Neural cell (in vitro differentiated cells): ENCODE results near the gene TOR4A. TPM values are rescaled to one million over a fixed set of nuclear protein-coding genes. Genes with fewer than 3 reads are reported as not detected.

Experiments used
- H2AFZ ChIP-seq: fragments of 200-600, 300-800 bp; sonication (generic), shearing (Covaris generic); 2 replicates; pipeline ENCODE4 v1.6.0; 2014; ENCODE audit warnings: low read depth, mild to moderate bottlenecking, antibody characterized with exemption, low read length, moderate library complexity
- H3F3A ChIP-seq: fragments of 200-600 bp; shearing (Covaris generic); 2 replicates; pipeline ENCODE4 v1.6.1; 2016; ENCODE audit warnings: mild to moderate bottlenecking, moderate library complexity, mixed read lengths, antibody characterized with exemption, low read length; ENCODE audit not compliant: insufficient read depth, poor library complexity, severe bottlenecking
- H3K27ac ChIP-seq: fragments of 200-600, 300-800 bp; sonication (generic), shearing (Covaris generic); 2 replicates; pipeline ENCODE4 v1.5.1; 2014; ENCODE audit warnings: mild to moderate bottlenecking, low read length, moderate library complexity
- H3K27me3 ChIP-seq: fragments of 300-800, 200-600 bp; sonication (generic), shearing (Covaris generic); 2 replicates; pipeline ENCODE4 v1.6.0; 2014; ENCODE audit warnings: mild to moderate bottlenecking, low read depth, low read length, moderate library complexity; ENCODE audit not compliant: insufficient read depth
- H3K36me3 ChIP-seq: fragments of 300-800, 200-600 bp; sonication (generic), shearing (Covaris generic); 2 replicates; pipeline ENCODE4 v1.5.1; 2014; ENCODE audit warnings: mild to moderate bottlenecking, antibody characterized with exemption, low read length, moderate library complexity; ENCODE audit not compliant: insufficient read depth
- H3K4me2 ChIP-seq: fragments of 300-800, 200-600 bp; sonication (generic), shearing (Covaris generic); 2 replicates; pipeline ENCODE4 v1.6.0; 2014; ENCODE audit warnings: mild to moderate bottlenecking, low read length
- H3K4me3 ChIP-seq: fragments of 300-800, 200-600 bp; sonication (generic), shearing (Covaris generic); 2 replicates; pipeline ENCODE4 v1.5.1; 2014; ENCODE audit warnings: mild to moderate bottlenecking, low read length, moderate library complexity
- H3K79me2 ChIP-seq: fragments of 200-600 bp; shearing (Covaris generic); replicated peaks from 2 replicates; pipeline ENCODE4 v1.6.0; 2014; ENCODE audit warnings: mild to moderate bottlenecking, low read length, moderate library complexity; ENCODE audit not compliant: insufficient read depth
- H3K9ac ChIP-seq: fragments of 300-800, 200-600 bp; sonication (generic), shearing (Covaris generic); 2 replicates; pipeline ENCODE4 v1.6.1; 2016; ENCODE audit warnings: mild to moderate bottlenecking, low read length, mixed read lengths
- H3K9me2 ChIP-seq: fragments of 200-600 bp; shearing (Covaris generic); 2 replicates; pipeline ENCODE4 v1.6.1; 2016; ENCODE audit warnings: mild to moderate bottlenecking, low read length, mixed read lengths; ENCODE audit not compliant: insufficient read depth
- H3K9me3 ChIP-seq: fragments of 200-600, 300-800 bp; sonication (generic), shearing (Covaris generic); 2 replicates; pipeline ENCODE4 v1.6.1; 2016; ENCODE audit warnings: mild to moderate bottlenecking, mixed run types, low read length, moderate library complexity, mixed read lengths
- H4K20me1 ChIP-seq: fragments of 200-600 bp; shearing (Covaris generic); 2 replicates; pipeline ENCODE4 v1.6.1; 2016; ENCODE audit warnings: mild to moderate bottlenecking, mixed run types; ENCODE audit not compliant: insufficient read depth
- EP300 ChIP-seq: fragments of 450-650 bp; conservative IDR thresholded peaks from 2 replicates; pipeline ENCODE4 v1.6.1; 2014; ENCODE audit warnings: antibody characterized with exemption, mild to moderate bottlenecking, moderate library complexity; ENCODE audit not compliant: poor library complexity, severe bottlenecking
- EZH2 ChIP-seq: fragments of 200-600, 300-800 bp; shearing (Covaris generic), sonication (generic); IDR thresholded peaks from 2 replicates; pipeline ENCODE4 v1.6.1; 2014; ENCODE audit warnings: antibody characterized with exemption, low read length, borderline replicate concordance, mild to moderate bottlenecking; ENCODE audit not compliant: insufficient read depth, poor library complexity, severe bottlenecking
- MXI1 ChIP-seq: fragments of 450-650 bp; conservative IDR thresholded peaks from 2 replicates; pipeline ENCODE4 v1.6.1; 2014; ENCODE audit warnings: antibody characterized with exemption, mild to moderate bottlenecking; ENCODE audit not compliant: poor library complexity, severe bottlenecking
- POLR2AphosphoS5 ChIP-seq: IDR thresholded peaks from 2 replicates; pipeline ENCODE4 v1.6.1; 2012
- RAD21 ChIP-seq: fragments of 450-650 bp; conservative IDR thresholded peaks from 2 replicates; pipeline ENCODE4 v1.6.1; 2014; ENCODE audit warnings: antibody characterized with exemption, mild to moderate bottlenecking, moderate library complexity
- SMC3 ChIP-seq: fragments of 450-650 bp; conservative IDR thresholded peaks from 2 replicates; pipeline ENCODE4 v1.6.1; 2014; ENCODE audit warnings: antibody characterized with exemption, mild to moderate bottlenecking, moderate library complexity; ENCODE audit not compliant: poor library complexity
- TAF1 ChIP-seq: IDR thresholded peaks from 2 replicates; pipeline ENCODE4 v1.6.1; 2012; ENCODE audit warnings: low read depth
- polyA plus RNA-seq: library from polyadenylated mRNA; depleted of rRNA; stranded (reverse); fragments of >200 nt; gene quantifications from 2 replicates; pipeline ENCODE4 v1.2.3, GENCODE V29; 2014
- TF ChIP-seq, protein P1 (sequence below): IDR thresholded peaks from 2 replicates; pipeline ENCODE4 v1.6.1; 2012; ENCODE audit warnings: borderline replicate concordance
- TF ChIP-seq, protein P2 (sequence below): fragments of 450-650 bp; IDR thresholded peaks from 2 replicates; pipeline ENCODE4 v1.5.1; 2014; ENCODE audit warnings: antibody characterized with exemption, mild to moderate bottlenecking, moderate library complexity; ENCODE audit not compliant: poor library complexity, severe bottlenecking

The TOR4A gene
- polyA plus RNA-seq, 1 donor from 2014 or later, result 0.50 TPM

- TF ChIP-seq MXI1 (no peak), EZH2 (no peak), EP300 (no peak), SMC3 (no peak), RAD21 (no peak), POLR2AphosphoS5 (no peak), TAF1 (no peak)
- TF ChIP-seq, protein P1, sequence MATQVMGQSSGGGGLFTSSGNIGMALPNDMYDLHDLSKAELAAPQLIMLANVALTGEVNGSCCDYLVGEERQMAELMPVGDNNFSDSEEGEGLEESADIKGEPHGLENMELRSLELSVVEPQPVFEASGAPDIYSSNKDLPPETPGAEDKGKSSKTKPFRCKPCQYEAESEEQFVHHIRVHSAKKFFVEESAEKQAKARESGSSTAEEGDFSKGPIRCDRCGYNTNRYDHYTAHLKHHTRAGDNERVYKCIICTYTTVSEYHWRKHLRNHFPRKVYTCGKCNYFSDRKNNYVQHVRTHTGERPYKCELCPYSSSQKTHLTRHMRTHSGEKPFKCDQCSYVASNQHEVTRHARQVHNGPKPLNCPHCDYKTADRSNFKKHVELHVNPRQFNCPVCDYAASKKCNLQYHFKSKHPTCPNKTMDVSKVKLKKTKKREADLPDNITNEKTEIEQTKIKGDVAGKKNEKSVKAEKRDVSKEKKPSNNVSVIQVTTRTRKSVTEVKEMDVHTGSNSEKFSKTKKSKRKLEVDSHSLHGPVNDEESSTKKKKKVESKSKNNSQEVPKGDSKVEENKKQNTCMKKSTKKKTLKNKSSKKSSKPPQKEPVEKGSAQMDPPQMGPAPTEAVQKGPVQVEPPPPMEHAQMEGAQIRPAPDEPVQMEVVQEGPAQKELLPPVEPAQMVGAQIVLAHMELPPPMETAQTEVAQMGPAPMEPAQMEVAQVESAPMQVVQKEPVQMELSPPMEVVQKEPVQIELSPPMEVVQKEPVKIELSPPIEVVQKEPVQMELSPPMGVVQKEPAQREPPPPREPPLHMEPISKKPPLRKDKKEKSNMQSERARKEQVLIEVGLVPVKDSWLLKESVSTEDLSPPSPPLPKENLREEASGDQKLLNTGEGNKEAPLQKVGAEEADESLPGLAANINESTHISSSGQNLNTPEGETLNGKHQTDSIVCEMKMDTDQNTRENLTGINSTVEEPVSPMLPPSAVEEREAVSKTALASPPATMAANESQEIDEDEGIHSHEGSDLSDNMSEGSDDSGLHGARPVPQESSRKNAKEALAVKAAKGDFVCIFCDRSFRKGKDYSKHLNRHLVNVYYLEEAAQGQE, result no peak
- TF ChIP-seq, protein P2, sequence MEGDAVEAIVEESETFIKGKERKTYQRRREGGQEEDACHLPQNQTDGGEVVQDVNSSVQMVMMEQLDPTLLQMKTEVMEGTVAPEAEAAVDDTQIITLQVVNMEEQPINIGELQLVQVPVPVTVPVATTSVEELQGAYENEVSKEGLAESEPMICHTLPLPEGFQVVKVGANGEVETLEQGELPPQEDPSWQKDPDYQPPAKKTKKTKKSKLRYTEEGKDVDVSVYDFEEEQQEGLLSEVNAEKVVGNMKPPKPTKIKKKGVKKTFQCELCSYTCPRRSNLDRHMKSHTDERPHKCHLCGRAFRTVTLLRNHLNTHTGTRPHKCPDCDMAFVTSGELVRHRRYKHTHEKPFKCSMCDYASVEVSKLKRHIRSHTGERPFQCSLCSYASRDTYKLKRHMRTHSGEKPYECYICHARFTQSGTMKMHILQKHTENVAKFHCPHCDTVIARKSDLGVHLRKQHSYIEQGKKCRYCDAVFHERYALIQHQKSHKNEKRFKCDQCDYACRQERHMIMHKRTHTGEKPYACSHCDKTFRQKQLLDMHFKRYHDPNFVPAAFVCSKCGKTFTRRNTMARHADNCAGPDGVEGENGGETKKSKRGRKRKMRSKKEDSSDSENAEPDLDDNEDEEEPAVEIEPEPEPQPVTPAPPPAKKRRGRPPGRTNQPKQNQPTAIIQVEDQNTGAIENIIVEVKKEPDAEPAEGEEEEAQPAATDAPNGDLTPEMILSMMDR, result no peak
- H2AFZ ChIP-seq, result no peak overlapping the region
- H3K79me2 ChIP-seq, result no peaks in the 10 kb centered on the region
- H3K4me2 ChIP-seq, result no peak overlapping the region
- no peaks in the 10 kb centered on the region for H3F3A ChIP-seq
- no peak overlapping the region for H3K4me3 ChIP-seq
- no peaks in the 10 kb centered on the region for H3K27me3 ChIP-seq
- no peak overlapping the region for H3K9ac ChIP-seq
- H4K20me1 ChIP-seq, result no peaks in the 10 kb centered on the region
- no peaks in the 10 kb centered on the region for H3K9me2 ChIP-seq
- H3K27ac ChIP-seq, result no peak overlapping the region
- no peaks in the 10 kb centered on the region for H3K36me3 ChIP-seq
- H3K9me3 ChIP-seq, result no peaks in the 10 kb centered on the region
Measured at GRCh38 chr9:137227853-137228505, 49.5 kb upstream of the TOR4A start.

DNA sequence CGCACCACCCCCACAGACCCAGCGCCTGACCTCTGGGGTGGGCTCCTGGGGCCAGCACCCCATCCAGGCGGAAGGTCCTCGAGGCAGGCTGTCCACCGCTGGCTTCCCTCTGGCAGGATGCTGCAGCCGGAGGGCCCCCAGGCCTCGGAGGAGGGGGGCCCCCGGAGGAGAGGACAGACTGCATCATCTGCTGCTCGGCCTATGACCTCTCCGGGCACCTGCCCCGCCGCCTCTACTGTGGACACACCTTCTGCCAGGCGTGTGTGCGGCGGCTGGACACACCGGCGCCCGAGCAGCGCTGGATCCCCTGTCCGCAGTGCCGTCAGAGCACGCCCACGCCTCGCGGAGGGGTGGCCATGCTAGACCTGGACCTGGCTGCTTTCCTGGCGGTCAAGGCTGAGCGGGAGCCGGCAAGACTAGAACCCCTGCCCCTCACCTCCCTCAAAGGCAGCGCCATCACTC is 49.0 kb upstream of the TOR4A start:
- H3K9me2 ChIP-seq, result no peaks in the 10 kb centered on the region
- H3K4me2 ChIP-seq, result no peak overlapping the region
- H3K27me3 ChIP-seq, result no peaks in the 10 kb centered on the region
- TF ChIP-seq, protein P1, result no peak
- TF ChIP-seq RAD21 (no peak), EZH2 (no peak), TAF1 (no peak), POLR2AphosphoS5 (no peak), SMC3 (no peak), MXI1 (no peak), EP300 (no peak)
- TF ChIP-seq, protein P2, result no peak
- H3K36me3 ChIP-seq, result no peaks in the 10 kb centered on the region
- no peaks in the 10 kb centered on the region for H4K20me1 ChIP-seq
- H2AFZ ChIP-seq, result no peak overlapping the region
- no peaks in the 10 kb centered on the region for H3K9me3 ChIP-seq
- no peak overlapping the region for H3K9ac ChIP-seq
- H3F3A ChIP-seq, result no peaks in the 10 kb centered on the region
- H3K79me2 ChIP-seq, result no peaks in the 10 kb centered on the region
- no peak overlapping the region for H3K4me3 ChIP-seq
- H3K27ac ChIP-seq, result no peak overlapping the region
